HG03103 (cell line): ENCODE measurements around the gene CCDC57.

Experiments
- ATAC-seq: cut with Tn5 transposase; IDR thresholded peaks from one replicate; pipeline ENCODE4 v1.9.1; 2021; ENCODE audit warnings: low read depth; ENCODE audit not compliant: unreplicated experiment

Gene CCDC57

GRCh38 chr17:82055023-82055964 lies 157.3 kb downstream of the CCDC57 start:
- ATAC-seq, result no peak

DNA sequence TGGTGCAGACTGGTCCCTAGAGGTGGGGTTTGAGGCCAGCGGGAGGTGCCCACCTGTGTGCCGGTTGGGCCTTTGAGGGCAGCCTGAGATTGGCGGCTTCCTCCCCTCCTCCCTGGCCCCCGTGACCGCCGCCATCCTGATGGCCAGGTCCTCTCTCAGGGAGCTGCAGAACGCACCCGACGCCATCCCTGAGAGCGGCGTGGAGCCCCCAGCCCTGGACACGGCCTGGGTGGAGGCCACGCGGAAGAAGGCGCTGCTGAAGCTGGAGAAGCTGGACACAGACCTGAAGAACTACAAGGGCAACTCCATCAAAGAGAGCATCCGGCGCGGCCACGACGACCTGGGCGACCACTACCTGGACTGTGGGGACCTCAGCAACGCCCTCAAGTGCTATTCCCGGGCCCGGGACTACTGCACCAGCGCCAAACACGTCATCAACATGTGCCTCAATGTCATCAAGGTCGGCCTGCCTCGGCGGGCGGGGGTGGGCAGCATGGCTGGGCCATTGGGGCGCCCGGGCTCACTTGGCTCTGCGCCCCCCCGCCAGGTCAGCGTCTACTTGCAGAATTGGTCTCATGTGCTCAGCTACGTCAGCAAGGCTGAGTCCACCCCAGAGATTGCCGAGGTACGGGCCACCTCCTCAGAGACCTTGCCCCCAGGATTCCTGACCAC lies 158.2 kb downstream of the CCDC57 start:
- no peak for ATAC-seq

DNA sequence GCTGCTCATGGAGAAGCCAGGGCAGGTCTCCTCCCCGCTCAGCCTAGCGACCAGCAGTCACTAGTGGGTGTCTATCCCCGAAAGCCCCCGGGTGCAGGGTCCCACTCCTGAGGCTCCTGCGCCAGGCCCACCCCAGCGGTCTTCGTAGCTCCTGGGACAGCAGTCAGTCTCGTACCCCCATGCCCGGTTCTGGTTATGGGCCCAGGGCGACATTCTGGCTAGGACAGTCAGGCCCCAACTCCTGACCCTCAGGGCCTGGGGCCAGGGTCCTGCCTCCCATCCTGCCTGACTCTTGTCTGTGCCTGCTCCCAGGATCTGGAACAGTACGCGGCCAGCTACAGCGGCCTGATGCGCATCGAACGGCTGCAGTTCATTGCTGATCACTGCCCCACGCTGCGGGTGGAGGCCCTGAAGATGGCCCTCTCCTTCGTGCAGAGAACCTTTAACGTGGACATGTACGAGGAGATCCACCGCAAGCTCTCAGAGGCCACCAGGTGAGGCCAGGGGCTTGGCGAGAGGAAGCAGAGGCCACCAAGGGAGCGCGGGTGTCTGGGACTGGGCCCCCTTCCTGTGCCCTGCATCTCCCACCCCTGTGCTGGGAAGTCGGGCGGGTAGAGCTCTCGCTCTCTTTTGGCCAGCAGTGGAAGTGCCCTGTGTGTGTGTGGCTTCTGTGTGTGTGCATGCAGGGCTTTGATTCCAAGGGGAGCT lies 158.9 kb downstream of the CCDC57 start:
- ATAC-seq, result no peak

DNA sequence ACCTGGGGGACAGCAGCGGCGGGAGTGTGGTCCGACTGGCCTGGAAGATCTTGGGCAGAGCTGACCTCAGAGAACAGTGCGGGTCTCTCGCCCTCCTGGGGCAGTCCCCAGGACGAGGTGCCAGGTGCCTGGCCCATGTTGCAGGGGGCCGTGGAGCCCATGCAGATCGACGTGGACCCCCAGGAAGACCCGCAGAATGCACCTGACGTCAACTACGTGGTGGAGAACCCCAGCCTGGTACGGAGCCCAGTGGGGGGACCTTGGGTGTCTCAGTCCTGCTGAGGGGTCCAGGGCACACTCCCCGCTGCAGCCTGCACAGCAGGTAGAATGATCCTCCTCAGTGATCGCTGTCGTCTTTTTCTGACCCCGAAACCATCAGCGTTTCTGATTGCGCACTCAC lies 159.5 kb downstream of the CCDC57 start:
- ATAC-seq, result no peak

DNA sequence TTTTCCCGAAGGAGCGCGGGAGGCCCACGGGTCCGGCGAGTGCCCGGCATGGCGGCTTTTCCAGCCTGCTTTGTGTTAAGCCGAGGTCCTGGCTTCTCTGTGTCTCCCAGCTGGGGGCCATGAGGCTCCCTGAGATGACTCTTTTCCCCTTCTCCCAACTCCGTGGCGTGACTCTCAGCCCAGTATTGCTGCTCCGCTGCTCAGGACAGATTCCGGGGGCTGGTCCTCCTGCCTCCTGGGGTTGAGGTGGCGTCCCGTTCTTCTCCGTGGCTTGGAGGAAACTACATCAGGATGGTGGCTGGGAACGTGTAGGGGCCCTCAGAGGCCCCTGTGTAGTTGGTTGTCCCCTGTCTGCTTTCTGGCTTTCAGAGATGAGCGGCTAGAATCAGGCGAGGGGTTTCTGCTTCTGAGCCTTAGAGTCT lies 160.0 kb downstream of the CCDC57 start:
- ATAC-seq, result no peak

GRCh38 chr17:82051776-82052637 lies 160.6 kb downstream of the CCDC57 start, which contains the start of the genes GPS1 and RFNG:
GPS1 (plus strand) TSS chr17:82051898; CDS start chr17:82051932, 34 bp downstream.
RFNG (minus strand) TSS chr17:82051811; CDS start chr17:82051766, 45 bp downstream.
- ATAC-seq, result peak; percentile 52
